Measurements from ENCODE around the gene XYLB.

XYLB gene

DNA sequence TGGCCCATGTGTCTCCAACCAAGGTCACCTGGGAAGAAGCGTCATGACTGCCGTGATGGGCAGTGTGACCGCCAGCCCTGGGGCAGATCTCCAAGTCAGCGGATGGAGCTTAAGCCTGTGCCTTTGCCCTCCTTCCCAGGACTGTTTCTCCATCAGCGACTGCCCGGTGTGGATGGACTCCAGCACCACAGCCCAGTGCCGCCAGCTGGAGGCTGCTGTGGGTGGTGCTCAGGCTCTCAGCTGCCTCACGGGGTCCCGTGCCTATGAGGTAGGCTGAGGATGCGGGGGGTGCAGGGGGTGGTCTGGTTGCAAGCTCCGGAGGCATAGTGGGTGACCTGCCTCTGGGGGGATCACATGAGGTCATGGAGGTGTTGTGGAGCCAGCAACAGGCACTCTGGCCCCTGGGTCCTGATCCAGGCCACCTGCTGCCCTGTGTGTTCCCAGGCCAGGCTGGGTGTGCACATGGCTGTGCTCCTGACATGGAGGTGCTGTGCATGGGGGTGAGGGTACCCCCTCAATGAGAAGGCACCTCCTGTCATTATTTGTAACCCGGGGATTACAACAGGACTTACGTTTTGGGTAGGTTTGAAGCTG, 19.0 kb downstream of the XYLB start:
- DNase-seq = no peak

GRCh38 chr3:38366082-38366481, 19.5 kb downstream of the XYLB start:
- no peak for DNase-seq

DNA sequence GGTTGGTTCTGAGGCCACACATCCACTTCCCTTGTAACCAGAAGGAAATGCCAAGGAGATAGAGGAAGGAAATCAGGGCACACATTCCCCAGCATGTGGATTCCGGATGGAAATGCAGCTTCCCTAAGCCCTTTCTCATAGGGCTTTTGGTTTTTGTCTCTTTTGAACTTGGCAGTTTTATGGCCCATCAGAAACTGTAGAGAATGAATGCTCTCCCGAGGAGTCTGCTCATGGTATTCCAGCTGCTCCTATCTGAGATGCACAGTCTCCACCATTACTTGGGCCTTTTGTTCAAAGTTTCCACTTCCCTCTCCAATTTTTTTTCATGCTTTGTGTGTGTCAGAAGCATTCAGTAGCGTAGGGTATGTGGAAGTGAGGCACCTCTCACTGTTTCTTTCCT, 21.2 kb downstream of the XYLB start:
- no peak for DNase-seq

- DNase-seq = no peak
Observed at GRCh38 chr3:38368238-38368637, 21.7 kb downstream of the XYLB start.

DNA sequence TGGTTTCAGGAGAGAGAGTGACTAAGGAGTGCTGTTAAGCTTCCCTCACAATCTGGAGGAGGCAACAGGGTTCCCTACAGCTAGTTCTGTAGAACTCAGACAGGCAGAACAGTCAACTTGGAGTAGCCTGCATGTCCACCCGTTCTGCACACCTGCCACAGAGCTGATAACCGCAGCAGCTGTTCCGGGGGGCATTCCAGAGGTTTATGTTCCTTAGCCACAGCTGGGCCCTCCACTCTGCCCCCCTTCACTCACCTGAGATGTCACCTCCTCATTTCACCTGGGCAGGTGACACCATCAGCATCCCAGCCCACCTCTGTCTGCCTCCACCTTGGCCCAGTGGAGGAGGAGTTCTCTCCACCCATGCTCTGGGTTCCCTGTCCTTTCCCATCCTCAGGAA, 22.6 kb downstream of the XYLB start:
- DNase-seq = no peak

GRCh38 chr3:38370149-38370548, 23.6 kb downstream of the XYLB start:
- no peak for DNase-seq

- DNase-seq = no peak
Observed at GRCh38 chr3:38370861-38371260, 24.3 kb downstream of the XYLB start.

DNA sequence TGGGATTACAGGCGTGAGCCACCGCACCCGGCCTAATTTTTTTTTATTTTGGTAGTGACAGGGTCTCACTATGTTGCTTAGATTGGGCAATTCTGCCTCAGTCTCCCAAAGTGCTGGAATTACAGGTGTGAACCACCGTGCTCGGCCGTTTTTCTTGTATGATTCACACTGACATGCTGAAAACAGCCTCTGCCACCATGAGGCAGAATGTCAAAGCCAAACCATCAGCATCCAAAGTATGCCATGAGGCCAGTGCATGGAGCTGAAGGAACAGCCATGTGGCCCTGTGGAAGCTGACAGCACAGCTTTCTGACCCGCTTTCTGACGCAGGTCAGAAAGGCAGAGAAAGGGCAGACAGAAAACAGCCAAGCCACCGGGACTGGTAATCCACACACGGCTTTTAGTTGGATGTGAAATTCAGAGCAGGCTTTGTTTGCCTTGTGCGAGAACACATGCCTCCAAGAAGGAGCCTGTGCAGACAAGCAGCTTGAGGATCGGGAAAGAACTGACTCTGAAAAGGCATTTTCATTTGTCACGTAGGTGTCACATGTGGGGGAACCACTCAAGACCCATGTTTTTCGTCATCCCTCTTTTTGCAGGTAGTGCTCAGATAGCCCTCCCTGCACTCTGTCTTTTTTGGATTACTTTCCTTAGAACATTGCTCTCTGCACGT, 25.1 kb downstream of the XYLB start:
- no peak for DNase-seq

- no peak for DNase-seq
Observed at GRCh38 chr3:38372214-38372601, 25.6 kb downstream of the XYLB start.

DNA sequence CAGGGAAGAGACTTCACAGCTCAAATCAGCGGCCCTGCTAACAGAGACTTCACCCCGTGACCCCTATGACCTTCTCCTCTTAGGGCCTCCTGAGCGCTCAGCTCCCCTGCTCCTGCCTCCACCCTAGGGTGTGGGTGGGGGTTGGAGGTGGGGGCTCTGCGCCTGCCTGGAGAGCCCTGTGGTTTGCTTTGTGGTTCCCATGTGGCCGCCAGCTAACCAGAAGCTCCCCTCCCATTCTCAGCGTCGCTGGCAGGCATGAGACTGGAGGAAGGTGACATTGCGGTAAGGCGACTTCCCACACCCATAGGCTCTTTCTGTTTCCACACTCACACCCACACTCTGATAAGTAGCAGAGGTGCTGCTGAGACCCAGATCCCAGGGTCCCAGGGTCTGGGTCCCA, 27.6 kb downstream of the XYLB start:
- DNase-seq = no peak

DNA sequence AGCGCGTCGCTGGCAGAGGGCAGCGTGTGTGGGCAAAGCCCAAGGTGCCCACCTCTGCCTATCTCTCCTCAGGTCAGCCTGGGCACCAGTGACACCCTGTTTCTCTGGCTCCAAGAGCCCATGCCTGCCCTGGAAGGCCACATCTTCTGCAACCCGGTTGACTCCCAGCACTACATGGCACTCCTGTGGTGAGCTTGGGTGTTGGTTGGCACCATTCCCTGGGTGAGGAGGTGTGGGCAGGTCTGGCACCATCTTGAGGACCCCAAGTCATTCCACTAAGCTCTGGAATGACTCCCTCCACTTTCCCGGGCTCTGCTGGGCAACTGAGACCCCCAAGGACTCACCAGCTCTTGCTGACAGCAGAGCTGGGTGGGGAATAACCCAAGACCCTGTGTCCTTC, 28.5 kb downstream of the XYLB start:
- no peak for DNase-seq

- no peak for DNase-seq
Observed at GRCh38 chr3:38375488-38376097, 29.0 kb downstream of the XYLB start.

DNA sequence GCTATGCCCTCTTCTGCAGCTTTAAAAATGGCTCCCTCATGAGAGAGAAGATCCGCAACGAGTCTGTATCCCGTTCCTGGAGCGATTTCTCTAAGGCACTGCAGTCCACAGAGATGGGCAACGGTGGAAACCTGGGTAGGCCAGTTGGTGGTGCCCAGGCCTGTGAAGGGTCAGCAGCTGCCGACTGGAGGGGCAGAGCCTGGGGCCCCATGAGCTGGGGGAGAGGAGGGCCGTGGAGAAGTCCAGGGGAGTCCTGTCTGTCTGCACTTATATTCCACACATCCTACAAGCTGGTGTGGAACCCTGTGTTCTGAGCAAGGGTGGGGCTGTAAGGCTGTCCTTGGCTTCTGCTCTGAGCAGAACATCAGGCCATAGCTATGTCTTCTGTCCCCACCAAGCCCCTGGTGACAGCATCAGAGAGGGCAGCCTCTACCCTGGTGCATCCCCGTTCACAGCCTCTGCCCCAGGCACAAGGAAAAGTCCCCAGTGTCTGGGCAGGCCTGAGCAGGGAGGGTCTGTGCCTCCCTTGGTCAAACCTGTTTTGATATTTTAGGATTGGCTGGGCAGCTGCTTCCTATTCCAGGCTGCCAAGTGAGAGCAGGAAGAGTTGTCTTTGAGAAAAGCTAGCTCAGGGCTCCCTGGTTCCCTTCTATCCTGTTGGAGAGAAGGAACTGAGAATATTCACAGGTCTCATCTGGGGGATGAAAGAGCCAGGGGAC, 29.7 kb downstream of the XYLB start:
- no peak for DNase-seq

DNA sequence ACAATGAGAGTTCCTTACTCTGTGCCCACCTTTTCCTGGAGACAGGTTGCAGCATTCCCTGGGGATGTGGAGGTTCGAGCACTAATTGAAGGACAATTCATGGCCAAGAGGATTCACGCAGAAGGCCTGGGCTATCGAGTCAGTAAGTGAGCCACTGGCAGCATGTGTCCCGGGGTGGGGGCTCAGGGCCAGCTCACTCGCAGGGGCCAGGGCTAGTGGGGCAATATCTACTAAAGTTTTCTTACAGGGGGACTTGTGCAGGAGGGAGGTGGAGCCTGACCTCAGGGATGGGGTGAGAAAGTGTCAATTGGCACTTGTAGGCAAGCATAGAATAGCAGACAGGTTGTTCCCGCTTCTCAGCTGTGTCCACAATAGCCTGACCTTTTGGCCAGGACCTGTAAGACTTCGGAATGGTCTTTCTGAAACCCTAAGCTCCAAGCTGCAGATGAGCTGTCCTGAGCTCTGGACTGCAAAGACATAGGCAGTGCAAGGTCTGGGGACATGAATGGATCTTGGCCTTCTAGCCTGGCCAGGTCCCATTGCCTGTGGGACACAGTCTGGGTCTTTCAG, 32.7 kb downstream of the XYLB start:
- no peak for DNase-seq

DNA sequence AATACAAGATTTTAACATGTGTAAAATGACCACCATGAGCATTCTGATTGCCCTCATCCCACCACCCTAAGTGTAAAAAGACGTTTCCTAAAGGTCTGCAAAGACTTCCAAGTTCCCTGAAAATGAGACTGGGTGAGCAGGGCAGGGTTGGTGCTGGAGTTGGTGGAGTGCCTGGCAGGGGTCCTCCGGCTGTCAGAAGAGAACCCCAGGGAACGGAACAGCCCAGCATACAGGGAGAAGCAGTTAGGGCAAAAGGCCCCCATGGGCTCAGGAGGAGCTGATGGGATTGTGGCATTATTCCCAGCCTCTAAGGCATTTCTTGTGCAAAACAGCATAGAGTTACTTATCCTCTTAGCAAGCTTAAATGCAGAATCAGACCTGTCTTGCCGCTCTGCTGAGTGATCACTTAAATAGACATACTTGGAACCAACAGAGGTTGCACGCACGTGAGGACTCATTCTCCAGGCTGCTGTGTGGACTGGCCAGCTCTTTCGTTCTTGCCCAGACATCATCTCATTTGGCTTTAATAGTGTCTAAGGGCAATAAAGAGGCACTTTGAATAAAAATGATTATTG, 36.0 kb downstream of the XYLB start:
- DNase-seq = no peak

GRCh38 chr3:38383156-38383875, 36.7 kb downstream of the XYLB start:
- no peak for DNase-seq

DNA sequence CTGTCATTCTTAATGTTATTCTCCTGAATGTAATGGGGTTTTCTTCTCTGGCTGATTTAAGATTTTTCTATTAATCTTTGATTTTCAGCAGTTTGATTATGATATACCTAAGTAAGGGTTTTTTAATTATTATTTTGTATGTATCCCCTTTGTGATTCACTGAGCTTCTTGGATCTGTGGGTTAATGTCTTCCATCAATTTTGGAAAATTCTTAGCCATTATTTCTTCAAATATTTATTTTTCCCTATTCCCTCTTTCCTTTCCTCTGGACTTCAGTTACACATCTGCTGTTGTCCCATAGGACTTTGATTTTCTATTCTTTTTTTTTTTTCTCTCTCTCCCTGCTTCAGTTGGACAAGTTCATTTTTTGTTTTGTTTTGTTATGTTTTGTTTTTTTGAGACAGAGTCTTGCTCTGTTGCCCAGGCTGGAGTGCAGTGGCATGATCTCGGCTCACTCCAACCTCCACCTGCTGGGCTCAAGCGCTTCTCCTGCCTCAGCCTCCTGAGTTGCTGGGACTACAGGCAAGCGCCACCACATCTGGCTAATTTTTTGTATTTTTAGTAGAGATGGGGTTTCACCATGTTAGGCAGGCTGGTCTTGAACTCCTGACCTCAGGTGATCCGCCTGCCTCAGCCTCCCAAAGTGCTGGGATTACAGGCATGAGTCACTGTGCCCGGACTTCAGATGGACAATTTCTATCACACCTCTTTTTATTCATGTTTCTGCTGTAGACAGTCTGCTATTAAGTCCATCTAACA, 40.6 kb downstream of the XYLB start:
- DNase-seq = no peak

DNA sequence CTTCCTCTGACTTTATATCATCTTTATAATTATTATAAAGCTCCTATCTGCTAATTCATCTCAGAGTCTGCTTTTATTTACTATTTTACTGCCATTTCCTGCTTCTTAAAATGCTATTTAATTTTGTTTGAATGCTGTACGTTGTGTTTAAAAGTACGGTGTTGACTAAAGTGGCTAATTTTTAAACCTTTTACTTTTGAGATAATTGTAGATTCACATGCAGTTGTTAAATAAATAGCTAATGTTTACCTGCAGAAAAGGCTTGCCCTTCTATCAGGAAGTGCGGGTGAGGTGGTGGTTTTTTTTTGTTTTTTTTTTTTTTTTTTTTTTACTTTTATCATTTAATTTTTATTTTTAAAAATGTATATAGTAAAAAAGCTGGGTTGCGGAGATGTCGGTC, 41.3 kb downstream of the XYLB start:
- no peak for DNase-seq

- DNase-seq = no peak
Observed at GRCh38 chr3:38392604-38393163, 46.1 kb downstream of the XYLB start.

DNA sequence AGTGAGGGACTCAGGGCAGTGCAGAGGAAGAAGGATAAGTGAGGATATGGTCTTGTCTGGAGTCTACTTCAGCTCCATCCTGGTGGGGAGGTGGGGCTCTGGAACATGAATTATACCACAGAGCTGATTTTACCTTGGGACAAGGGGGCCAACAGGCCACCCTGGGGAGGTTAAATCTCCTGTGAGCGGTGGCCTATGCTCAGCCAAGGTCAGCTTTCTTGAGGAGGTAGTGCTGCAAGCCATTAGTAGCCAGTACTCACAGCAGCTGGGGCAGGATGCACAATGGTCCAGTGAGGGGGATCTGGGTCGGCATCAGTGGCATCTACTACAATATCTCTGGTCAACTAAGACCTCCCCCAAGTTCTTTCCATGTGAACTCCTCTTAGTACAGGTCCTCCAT, 49.7 kb downstream of the XYLB start:
- no peak for DNase-seq

GRCh38 chr3:38396861-38397260, 50.3 kb downstream of the XYLB start:
- no peak for DNase-seq

- peak; percentile 2 for DNase-seq
Observed at GRCh38 chr3:38397320-38397719, 50.7 kb downstream of the XYLB start.
